HAP-1 (cell line): Measurements from ENCODE around the gene RNF32.

Experiments
- DNase-seq, 2 experiments: peaks; one replicate each; pipeline ENCODE4 v3.0.0-alpha.2; 2016 to 2020; ENCODE audit warnings: low spot score in 2 of 2
- H3K27me3 ChIP-seq: fragments of 250-450 bp; sonication (Bioruptor Pico); 2 replicates; pipeline ENCODE4 v1.5.1; 2020; ENCODE audit warnings: low read depth, mild to moderate bottlenecking, moderate library complexity
- H3K36me3 ChIP-seq: fragments of 250-450 bp; sonication (Bioruptor Pico); replicated peaks from 2 replicates; pipeline ENCODE4 v1.5.1; 2020; ENCODE audit warnings: mild to moderate bottlenecking
- H3K4me1 ChIP-seq: fragments of 250-450 bp; sonication (Bioruptor Pico); 2 replicates; pipeline ENCODE4 v1.5.1; 2020; ENCODE audit warnings: mild to moderate bottlenecking
- H3K4me3 ChIP-seq: fragments of 250-450 bp; sonication (Bioruptor Pico); 2 replicates; pipeline ENCODE4 v1.5.1; 2020; ENCODE audit warnings: mild to moderate bottlenecking, moderate library complexity
- H3K9me3 ChIP-seq: fragments of 250-450 bp; sonication (Bioruptor Pico); 2 replicates; pipeline ENCODE4 v1.5.1; 2020; ENCODE audit warnings: mild to moderate bottlenecking, moderate library complexity
- in situ Hi-C: fragments of 300-500 bp; cut with MboI; formaldehyde crosslinking; loops from 3 replicates; pipeline ENCODE4 v1.14.3; 2020; ENCODE audit warnings: low sequenced_read_pairs, inconsistent platforms, mixed read lengths

RNF32 gene

DNA sequence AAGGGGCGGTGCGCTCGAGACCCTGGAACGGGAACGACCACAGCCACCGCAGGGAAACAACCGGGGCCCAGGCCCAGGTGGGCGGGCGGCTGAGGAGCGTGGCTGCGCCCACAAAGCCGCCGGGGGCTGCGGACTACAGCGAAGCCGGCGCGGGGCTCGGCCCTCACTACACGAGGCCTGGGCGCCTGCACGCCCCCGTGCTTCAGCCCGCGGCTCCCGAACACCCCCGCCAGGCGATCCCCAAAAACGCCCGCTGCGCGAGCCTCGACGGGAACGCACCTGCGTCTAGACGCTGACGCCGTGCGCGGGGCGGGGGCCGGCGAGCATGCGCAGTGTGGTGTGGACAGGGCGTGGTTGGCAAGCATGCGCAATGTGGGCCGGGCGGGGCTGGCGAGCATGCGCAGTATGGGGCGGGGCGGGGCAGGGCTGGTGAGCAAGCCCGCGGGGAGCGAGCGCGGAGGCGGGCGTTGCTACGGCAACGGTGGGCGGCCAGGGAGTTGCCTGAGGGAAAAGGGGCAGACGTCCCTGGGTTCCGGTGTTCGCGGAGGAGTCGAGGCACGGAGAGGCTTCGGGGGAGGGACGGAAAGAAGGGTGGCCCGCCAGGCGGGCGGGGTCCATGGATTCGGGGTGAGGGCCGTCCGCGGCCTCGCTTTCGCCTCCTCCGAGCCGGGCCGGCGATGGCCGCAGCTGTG is at the start of gene RNF32:
Gene RNF32, plus strand, starts transcription at position 518 of the 692 bp plus-strand sequence. CDS start 3,104 bp downstream, outside the sequence.
- Histone ChIP-seq H3K4me1 (no peaks in the 10 kb centered on the region), H3K27me3 (no peaks in the 10 kb centered on the region), H3K36me3 (no peaks in the 10 kb centered on the region), H3K4me3 (no peak within 1 kb of the TSS), H3K9me3 (no peaks in the 10 kb centered on the region)
- DNase-seq: no peak
- in situ Hi-C loops: no loop called here

DNA sequence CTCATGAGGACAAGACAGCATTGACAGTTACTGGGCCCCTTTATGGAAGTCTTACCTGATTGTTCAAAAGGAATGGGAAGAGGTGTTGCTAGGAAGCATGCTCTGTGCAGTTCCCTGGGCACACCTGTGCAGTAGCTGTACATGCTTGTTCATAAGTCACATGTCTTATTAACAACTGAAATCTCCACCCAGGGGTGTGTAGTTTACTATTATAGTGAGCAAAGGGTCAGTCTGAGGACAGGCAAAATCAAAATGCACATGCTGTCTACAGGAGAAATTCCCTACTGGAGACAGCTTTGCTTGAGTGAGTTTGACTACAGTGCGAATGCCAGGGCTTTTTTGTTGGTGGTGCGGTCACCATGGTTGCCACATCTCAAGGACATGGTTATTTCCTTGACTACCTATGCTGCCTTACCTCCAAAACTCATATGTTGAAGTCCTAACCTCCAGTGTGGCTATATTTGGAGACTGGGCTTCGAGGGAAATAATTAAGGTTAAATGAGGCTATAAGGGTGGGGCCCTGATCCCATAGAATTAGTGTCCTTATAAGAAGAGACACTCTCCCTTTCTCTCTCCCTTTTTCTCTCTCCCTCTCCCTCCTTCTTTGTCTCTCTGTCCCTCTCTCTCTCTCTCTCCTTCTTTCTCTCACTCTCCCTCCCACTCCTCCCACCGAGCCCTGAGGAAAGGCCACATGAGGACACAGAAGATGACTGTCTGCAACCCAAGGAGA is 48.3 kb upstream of the RNF32 start:
- in situ Hi-C loops: no loop called here
- H3K27me3 ChIP-seq: no peaks in the 10 kb centered on the region
- no peaks in the 10 kb centered on the region for H3K9me3 ChIP-seq
- DNase-seq: no peak
- H3K4me1 ChIP-seq: no peaks in the 10 kb centered on the region
- no peaks in the 10 kb centered on the region for H3K36me3 ChIP-seq
- no peak overlapping the region for H3K4me3 ChIP-seq

DNA sequence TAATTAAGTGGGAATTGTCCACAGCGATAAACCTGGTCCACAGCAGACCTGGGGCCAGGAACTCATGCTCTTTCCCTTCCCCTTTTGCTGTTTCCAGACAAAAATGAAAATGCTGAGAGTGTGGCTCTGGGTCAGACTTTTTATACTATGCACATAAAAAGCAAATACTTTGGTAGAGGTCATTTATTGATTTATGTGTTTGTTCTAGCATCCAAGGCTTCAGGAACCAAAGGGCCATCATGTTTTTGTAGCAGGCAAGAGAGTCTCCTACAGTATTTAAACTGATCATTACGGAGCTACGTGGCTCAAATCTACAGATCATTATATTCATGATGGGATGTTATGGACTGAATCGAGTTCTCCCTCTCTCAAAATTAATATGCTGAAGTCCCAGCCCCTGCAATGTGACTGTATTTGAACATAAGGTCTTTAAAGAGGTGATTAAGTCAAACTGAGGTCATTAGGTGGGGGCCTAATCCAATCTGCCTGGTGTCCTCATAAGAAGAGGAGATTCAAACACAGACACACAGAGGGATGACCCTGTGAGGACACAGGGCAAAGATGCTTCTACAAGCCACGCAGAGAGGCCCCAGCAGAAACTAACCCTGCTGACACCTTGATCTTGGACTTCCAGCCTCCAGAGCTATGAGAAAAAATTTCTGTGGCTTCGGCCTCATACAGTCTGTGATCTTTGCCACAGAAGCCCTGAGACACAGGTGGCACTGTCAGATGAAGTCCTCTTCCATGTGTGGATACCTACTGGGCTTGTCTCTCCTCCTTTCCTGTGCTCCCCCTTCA is 46.1 kb upstream of the RNF32 start:
- H3K9me3 ChIP-seq: no peaks in the 10 kb centered on the region
- no peak overlapping the region for H3K4me3 ChIP-seq
- DNase-seq: no peak
- H3K36me3 ChIP-seq: no peaks in the 10 kb centered on the region
- H3K4me1 ChIP-seq: no peaks in the 10 kb centered on the region
- H3K27me3 ChIP-seq: no peaks in the 10 kb centered on the region
- in situ Hi-C loops: no loop called here

DNA sequence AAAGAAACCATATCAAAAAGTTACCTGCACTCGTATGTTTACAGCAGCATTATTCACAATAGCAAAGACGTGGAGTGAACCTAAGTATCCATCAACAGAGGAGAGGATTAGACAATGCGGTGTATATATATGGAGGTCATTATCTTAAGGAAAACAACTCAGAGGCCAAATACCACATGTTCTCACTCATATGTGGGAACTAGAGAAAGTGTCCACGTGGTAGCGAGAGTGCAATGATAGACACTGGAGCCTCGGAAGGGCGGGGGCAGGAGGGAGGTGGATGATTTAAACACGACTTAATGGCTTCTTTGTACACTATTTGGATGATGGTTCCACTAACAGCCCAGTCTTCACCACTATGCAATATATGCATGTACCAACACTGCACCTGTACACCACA is 40.1 kb upstream of the RNF32 start:
- H3K36me3 ChIP-seq: no peaks in the 10 kb centered on the region
- H3K27me3 ChIP-seq: no peaks in the 10 kb centered on the region
- in situ Hi-C loops: no loop called here
- H3K4me1 ChIP-seq: no peaks in the 10 kb centered on the region
- H3K9me3 ChIP-seq: no peaks in the 10 kb centered on the region
- no peak for DNase-seq
- no peak overlapping the region for H3K4me3 ChIP-seq

DNA sequence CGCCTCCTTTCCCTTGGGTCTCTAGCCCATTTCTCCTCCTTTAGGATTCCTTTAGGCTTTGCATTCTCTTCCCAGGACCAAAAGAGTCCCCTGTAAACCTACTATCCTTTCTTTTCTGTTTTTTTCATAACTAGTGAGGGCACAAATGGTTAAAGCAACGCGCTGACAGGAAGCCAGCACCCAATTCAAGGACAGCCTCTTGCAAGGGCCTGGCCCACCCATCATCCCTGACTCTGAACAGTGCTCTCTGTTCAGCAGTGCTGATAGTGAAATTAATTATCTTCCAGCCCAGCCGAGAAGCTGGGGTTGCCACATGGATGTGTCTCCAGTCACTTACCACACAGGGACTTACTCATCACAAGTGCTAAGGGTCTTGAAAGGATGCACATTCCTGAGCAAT is 38.3 kb upstream of the RNF32 start:
- H3K9me3 ChIP-seq: no peaks in the 10 kb centered on the region
- no peaks in the 10 kb centered on the region for H3K4me1 ChIP-seq
- in situ Hi-C loops: no loop called here
- no peaks in the 10 kb centered on the region for H3K36me3 ChIP-seq
- H3K4me3 ChIP-seq: no peak overlapping the region
- no peak for DNase-seq
- H3K27me3 ChIP-seq: no peaks in the 10 kb centered on the region

DNA sequence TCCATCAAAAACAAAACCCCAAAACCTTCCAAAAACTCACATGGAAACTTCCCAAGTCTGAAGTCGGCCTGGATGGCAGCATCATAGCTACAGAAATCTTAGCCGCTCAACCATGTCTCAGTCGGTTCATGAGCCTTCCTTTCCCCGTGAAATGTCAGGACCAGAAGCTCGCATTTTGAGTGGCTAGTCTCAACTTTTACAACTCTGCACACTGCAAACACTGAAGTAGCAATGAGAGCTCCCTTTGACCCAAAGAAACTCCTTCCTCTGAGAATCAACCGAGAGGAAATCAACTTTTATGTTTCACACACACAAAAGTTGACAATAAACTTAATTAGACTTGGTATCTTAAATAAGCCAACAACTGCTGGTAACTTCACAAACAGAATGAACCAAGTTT is 37.6 kb upstream of the RNF32 start:
- in situ Hi-C loops: no loop called here
- no peak for DNase-seq
- no peak overlapping the region for H3K4me3 ChIP-seq
- no peaks in the 10 kb centered on the region for H3K9me3 ChIP-seq
- H3K36me3 ChIP-seq: no peaks in the 10 kb centered on the region
- H3K4me1 ChIP-seq: no peaks in the 10 kb centered on the region
- no peaks in the 10 kb centered on the region for H3K27me3 ChIP-seq

DNA sequence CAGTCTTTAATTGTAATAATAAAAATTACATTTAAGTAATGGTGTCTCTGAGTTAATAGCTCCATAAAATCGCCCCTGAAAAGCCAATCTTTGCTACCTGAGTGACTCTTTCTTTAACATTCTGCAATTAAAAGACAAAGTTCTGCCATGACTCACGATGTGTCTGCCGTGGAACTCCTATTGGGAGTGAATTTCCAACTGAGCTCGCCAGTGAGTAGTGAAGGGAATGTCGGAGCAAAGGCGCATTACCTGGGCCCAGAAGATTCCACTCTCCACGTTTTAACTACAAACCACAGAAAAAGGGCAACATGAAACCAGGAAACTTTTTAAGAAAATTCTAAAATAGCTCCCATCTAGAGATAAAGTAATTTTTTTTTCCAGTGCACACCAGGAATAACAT is 36.9 kb upstream of the RNF32 start:
- in situ Hi-C loops: no loop called here
- no peaks in the 10 kb centered on the region for H3K27me3 ChIP-seq

DNA sequence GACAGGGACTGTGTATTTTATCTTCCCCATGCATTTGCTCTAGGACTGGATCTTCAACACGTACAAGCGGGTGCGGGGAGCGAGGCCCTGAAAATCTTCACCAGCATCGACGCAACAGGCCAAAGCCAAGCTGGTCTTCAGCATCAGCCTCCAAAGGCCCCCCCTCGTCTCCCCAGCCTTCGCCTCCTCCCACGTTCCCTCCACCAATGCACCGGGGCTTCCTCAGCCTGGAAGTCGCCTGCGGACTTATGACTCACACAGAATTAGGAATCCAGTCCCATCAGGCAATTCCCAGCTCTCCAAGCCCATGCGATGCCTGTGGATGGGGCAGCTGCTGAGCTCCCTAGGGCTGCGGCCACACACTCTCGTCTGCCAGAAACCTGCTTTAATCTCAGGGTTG is 36.3 kb upstream of the RNF32 start:
- in situ Hi-C loops: no loop called here
- no peaks in the 10 kb centered on the region for H3K36me3 ChIP-seq
- H3K4me1 ChIP-seq: no peaks in the 10 kb centered on the region
- DNase-seq: no peak
- no peaks in the 10 kb centered on the region for H3K27me3 ChIP-seq
- no peaks in the 10 kb centered on the region for H3K9me3 ChIP-seq
- no peak overlapping the region for H3K4me3 ChIP-seq

More for the DNA sequence above, 36.9 kb upstream of the RNF32 start:
- Histone ChIP-seq H3K9me3 (no peaks in the 10 kb centered on the region), H3K4me1 (no peaks in the 10 kb centered on the region), H3K36me3 (no peaks in the 10 kb centered on the region), H3K4me3 (no peak overlapping the region)
- DNase-seq: no peak

DNA sequence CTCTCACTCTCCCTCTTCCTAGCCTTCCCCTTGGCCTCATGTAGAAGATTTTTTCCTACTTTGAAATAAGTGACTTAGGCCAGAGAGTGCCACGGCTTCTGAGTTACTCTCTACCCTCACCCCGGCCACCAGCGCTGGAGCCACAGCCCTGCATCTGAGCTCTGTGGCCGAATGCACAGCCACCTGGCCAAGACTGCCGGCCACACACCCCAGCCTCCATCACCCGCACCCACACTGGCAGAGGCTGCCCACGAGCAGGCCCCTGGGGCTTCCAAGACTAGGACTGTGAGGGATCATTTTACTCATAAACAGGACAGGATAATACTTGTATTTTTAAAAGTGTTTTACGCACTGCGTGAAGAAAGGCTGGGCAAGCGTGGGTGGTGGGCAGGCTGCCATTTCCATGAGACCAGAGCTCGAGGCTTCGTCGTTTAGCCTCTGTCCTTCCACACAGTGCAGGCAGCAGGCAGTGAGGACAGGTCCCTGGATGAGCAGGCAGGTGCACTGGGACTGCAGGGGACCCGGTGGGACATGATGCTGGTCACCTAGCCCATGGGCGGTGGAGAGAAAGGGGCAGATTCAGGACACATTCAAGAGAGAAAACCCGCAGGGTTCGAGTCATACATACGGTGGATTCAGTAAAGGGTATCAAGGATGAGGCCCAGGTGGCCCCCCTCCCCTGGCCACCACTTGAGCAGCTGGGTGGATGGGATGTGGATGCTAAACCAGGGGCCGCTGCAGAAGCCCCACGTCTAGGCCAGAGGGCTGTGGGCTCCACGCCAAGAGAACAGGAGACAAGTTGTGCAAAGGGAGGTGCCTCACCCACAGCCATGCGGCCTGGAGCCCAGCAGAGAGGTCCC is 35.5 kb upstream of the RNF32 start:
- Histone ChIP-seq H3K4me3 (no peak overlapping the region), H3K4me1 (no peaks in the 10 kb centered on the region), H3K27me3 (no peaks in the 10 kb centered on the region), H3K36me3 (no peaks in the 10 kb centered on the region), H3K9me3 (no peaks in the 10 kb centered on the region)
- in situ Hi-C loops: no loop called here
- DNase-seq: no peak

DNA sequence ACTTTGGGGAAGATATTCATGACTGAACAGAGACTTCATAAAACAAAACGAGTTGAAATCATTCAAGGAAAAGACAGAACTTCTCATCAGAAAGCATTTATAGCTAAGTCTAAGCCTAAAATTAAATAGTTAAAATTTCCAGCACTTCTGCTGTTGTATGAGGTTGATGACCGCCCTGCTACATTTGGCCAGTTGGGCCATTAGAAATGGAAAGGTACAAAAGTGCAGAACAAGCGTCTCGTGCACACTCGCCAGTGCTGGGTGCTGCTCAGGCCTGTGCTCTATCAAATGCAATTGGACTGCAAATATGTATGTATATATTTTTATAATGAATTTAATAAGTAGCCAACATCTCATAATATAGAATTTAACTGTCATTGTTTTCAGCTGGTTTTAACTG is 34.4 kb upstream of the RNF32 start:
- Histone ChIP-seq H3K4me1 (no peaks in the 10 kb centered on the region), H3K4me3 (no peak overlapping the region), H3K36me3 (no peaks in the 10 kb centered on the region), H3K27me3 (no peaks in the 10 kb centered on the region), H3K9me3 (no peaks in the 10 kb centered on the region)
- in situ Hi-C loops: no loop called here
- DNase-seq: no peak

DNA sequence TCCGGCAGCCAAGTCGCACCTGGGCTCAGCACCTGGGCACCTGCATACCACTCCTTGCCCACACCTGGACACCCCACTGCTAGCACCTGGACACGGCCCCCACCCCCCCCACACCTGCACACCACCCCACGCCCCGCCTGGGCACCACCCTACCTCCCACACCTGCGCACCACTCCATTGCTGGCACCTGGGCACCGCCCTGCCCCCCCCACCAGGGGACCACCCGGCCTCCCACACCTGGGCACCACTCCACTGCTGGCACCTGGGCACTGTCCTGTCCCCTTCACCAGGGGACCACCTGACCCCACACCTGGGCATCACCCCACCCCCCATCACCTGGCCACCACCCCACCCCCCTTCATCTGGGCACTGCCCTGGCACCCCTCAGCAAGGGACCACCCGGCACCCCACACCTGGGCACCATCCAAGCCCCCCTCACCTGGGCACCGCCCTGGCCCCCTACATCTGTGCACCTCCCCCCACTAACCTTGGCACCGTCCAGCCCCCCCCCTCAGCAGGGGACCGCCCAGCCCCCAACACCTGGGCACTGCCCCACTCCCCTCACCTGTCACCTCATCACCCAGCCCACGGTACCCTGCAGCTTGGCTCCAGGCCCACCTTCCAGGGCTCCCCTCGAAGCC is 33.8 kb upstream of the RNF32 start:
- Histone ChIP-seq H3K36me3 (no peaks in the 10 kb centered on the region), H3K27me3 (no peaks in the 10 kb centered on the region), H3K9me3 (no peaks in the 10 kb centered on the region), H3K4me3 (no peak overlapping the region), H3K4me1 (no peaks in the 10 kb centered on the region)
- DNase-seq: no peak
- in situ Hi-C loops: no loop called here

DNA sequence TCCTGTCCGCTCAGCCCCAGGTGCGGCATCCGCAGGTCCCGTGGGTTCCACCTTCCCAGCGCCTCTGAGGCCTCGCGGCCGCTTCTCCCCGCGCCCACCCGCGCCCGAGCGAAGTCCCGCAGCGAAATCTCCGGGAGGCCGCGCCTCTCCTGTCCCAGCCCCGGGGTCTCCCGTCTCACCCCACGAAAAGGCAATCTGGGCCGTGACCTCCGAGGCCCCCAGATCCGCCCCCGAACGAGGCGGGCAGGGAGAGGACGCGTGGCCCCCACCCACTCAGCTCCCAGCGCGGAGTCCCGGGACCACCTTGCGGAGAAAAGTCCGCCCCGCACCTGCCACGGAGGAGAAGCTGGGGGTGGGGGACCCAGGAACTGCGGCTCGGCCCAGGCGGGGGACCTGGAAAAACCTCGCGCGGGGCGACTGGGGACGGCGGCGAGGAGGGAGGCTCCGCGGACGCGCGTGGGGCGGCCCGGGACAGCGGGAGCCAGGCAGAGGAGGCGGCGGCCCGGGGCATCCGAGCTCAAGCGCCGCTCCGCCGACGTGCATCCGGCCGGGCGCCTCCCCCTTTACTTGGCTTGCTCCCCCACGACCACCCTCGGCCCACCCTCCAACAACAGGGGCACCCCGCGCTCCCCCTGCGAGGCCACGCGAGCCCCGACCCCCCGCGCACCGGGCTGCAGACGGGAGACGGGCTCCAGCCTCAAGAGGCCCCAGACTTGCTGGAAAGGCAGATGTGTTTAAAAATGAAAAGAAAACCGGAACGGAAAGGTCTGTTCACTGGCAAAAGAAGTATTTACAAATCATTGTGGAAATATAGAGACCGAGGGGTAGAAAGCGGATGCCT is 33.0 kb upstream of the RNF32 start:
- DNase-seq: no peak
- H3K27me3 ChIP-seq: no peaks in the 10 kb centered on the region
- in situ Hi-C loops: no loop called here
- no peaks in the 10 kb centered on the region for H3K4me1 ChIP-seq
- no peak overlapping the region for H3K4me3 ChIP-seq
- H3K9me3 ChIP-seq: no peaks in the 10 kb centered on the region
- H3K36me3 ChIP-seq: no peaks in the 10 kb centered on the region
